ENCODE data around the gene IL1RAPL2.
A peak's percentile ranks its signal among the peaks of the same experiment; 100 is the strongest.
"Not testable (repeated sequence)": the region's sequence is repeated elsewhere in the genome, so short reads cannot be mapped to it uniquely, and the experiment has no call there.

The IL1RAPL2 gene

GRCh38 chrX:105189093-105189492 is 623.1 kb downstream of the IL1RAPL2 start:
- no peak for DNase-seq

- DNase-seq: peak; percentile 1 to 35 (median 26)
These were observed 624.4 kb downstream of the IL1RAPL2 start for GRCh38 chrX:105190252-105190853.

GRCh38 chrX:105191878-105192277 is 625.9 kb downstream of the IL1RAPL2 start:
- peak in 1 of 4 experiments; percentile 0 for DNase-seq

- DNase-seq: no peak
These were observed 643.4 kb downstream of the IL1RAPL2 start for GRCh38 chrX:105209406-105209805.

- DNase-seq: no peak
These were observed 644.3 kb downstream of the IL1RAPL2 start for GRCh38 chrX:105210258-105210657.

- no peak for DNase-seq
These were observed 645.1 kb downstream of the IL1RAPL2 start for GRCh38 chrX:105211066-105211575.

GRCh38 chrX:105219454-105220401 is 653.7 kb downstream of the IL1RAPL2 start:
- no peak for DNase-seq

GRCh38 chrX:105220636-105221035 is 654.6 kb downstream of the IL1RAPL2 start, which contains the start of gene TEX13A:
Gene TEX13A (minus strand): TSS chrX:105220694. CDS start chrX:105220397, 297 bp downstream.
- no peak for DNase-seq

- DNase-seq: no peak
These were observed 655.4 kb downstream of the IL1RAPL2 start for GRCh38 chrX:105221374-105221773.

- DNase-seq: no peak
These were observed 660.5 kb downstream of the IL1RAPL2 start for GRCh38 chrX:105226499-105226898.

GRCh38 chrX:105228602-105229001 is 662.6 kb downstream of the IL1RAPL2 start:
- DNase-seq: no peak

- DNase-seq: no peak
These were observed 663.1 kb downstream of the IL1RAPL2 start for GRCh38 chrX:105229146-105229545.

- not testable (repeated sequence) for DNase-seq
These were observed 671.4 kb downstream of the IL1RAPL2 start for GRCh38 chrX:105237407-105237806.

- no peak for DNase-seq
These were observed 675.1 kb downstream of the IL1RAPL2 start for GRCh38 chrX:105241056-105241455.

- no peak for DNase-seq
These were observed 694.5 kb downstream of the IL1RAPL2 start for GRCh38 chrX:105260291-105261043.

GRCh38 chrX:105263171-105263570 is 697.2 kb downstream of the IL1RAPL2 start:
- DNase-seq: no peak

GRCh38 chrX:105263801-105264200 is 697.8 kb downstream of the IL1RAPL2 start:
- no peak for DNase-seq

GRCh38 chrX:105265093-105265492 is 699.1 kb downstream of the IL1RAPL2 start:
- no peak for DNase-seq

GRCh38 chrX:105266456-105266855 is 700.5 kb downstream of the IL1RAPL2 start:
- no peak for DNase-seq

GRCh38 chrX:105267167-105267566 is 701.2 kb downstream of the IL1RAPL2 start:
- no peak for DNase-seq

- no peak for DNase-seq
These were observed 703.4 kb downstream of the IL1RAPL2 start for GRCh38 chrX:105269386-105269785.

- DNase-seq: no peak
These were observed 707.3 kb downstream of the IL1RAPL2 start for GRCh38 chrX:105273326-105273725.

- DNase-seq: no peak
These were observed 708.1 kb downstream of the IL1RAPL2 start for GRCh38 chrX:105274091-105274490.

Measured in suppressor macrophage (primary cell).